Activated T-cell treated with anti-CD3 and anti-CD28 coated beads, Interleukin-2, amount 50 U/mL, for 48 hours (primary cell): ENCODE measurements around the gene CASP3.
"Not testable (repeated sequence)": the region's sequence is repeated elsewhere in the genome, so short reads cannot be mapped to it uniquely, and the experiment has no call there.

Source experiments
- DNase-seq, 2 experiments: peaks; one replicate each; pipeline ENCODE4 v3.0.0-alpha.2; 2020

CASP3 gene

GRCh38 chr4:184593461-184593860 is 55.8 kb downstream of the CASP3 start:
- DNase-seq: no peak

GRCh38 chr4:184591747-184592270 is 57.4 kb downstream of the CASP3 start:
- DNase-seq: not testable (repeated sequence)

GRCh38 chr4:184591070-184591677 is 58.1 kb downstream of the CASP3 start:
- DNase-seq: no peak

DNA sequence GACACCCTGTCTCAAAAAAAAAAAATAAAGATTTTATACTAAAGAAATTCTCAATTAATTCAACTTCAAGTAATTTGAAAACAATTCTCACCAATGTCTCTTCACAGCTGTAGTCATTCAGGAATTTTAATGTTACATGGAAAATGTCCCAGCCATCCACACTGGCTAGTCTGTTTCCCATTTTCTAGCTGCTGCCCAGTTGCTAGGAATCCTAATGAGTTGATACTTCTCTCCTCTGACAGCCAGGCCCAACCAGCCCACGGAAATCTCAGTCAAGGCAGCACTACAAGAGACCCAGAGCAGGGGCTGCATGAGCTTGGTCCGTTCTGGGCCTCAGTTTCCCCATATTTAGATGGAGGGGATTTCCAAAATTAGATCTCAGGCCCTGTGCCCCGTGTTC is 59.1 kb downstream of the CASP3 start:
- DNase-seq: no peak

GRCh38 chr4:184588893-184589292 is 60.4 kb downstream of the CASP3 start:
- DNase-seq: no peak

DNA sequence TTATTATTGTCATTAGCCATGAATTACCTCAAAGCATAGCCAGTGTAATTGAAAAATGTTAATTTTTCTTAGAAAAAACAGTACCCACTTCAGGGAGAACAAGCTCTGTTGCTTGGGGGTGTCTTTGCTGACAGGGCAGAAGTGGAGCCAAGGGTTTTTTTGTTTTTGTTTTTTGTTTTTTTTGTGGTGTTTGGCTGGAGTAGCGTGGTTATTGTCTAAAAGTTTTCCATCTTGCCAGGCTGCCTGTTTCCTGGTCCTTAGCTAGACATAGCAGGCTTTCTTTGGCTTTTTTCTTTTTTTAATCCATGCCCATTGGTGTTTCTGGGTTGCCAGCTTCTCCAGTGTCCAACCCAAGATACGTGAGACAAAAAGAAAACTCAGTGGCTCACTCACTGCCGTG is 61.5 kb downstream of the CASP3 start:
- DNase-seq: no peak

DNA sequence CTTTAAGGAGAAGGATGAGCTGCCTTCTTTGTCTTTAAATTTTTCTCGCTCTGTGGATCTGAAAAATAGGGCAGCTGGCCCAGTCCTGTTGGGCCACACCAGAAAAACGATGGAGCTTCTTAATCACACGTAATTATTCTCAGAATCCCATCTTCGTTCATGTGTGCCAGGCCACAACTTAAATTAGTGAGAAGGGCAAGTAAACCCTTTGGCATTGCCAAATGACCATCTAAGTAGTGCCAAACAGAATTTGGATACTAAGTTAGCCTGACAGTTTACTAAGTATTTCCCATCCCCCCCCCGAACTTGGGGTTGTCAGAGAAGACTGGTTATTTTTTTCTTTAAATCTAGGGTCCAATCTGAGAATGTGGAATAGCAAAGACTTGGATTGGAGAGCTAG is 62.0 kb downstream of the CASP3 start:
- no peak for DNase-seq

DNA sequence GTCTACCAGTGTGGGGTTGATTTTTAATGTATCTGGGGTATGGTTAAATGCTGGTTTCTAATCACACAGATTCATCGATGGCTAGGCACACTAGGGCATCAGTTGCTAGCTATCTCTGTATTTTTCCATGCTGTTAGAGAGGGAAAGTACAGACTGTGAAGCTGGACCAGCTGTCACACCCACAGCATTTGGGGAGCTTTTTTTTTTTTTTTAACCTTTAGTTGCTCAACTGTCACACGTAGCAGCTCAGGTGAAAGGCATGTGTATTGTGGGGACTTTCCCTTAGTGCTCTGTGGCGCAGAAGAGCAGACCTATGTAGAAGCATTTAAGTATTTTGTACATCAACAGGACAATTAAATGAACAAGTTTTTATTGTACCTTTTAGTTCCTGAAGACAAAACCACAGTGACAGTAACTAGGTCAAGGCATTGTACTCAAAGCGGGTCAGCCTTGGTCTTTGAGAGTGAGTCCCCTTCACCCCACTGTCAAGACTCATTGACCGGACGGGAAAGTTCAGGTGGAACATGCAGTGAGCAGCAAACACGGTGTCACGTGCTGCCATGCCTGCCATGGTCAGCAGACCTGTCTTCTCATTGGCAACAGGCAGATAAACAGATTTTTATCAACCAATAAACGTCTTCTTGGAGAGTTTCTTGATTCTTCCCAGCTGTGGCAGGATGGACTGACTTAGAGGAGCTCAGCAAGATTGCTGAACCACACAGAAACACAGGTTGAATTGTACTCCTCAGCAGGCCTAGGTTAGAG is 65.3 kb downstream of the CASP3 start:
- DNase-seq: peak; percentile 26 to 29
